ENCODE data around the gene EEF2K. TPM values are rescaled to one million over a fixed set of nuclear protein-coding genes. Genes with fewer than 3 reads are reported as not detected.

Gene EEF2K
- total and polyA plus RNA-seq, 2 of the 13 experiments (the other 11 are each of a cell fraction or from before 2014, with no cell fraction given): 22.0 to 23.8 TPM

DNA sequence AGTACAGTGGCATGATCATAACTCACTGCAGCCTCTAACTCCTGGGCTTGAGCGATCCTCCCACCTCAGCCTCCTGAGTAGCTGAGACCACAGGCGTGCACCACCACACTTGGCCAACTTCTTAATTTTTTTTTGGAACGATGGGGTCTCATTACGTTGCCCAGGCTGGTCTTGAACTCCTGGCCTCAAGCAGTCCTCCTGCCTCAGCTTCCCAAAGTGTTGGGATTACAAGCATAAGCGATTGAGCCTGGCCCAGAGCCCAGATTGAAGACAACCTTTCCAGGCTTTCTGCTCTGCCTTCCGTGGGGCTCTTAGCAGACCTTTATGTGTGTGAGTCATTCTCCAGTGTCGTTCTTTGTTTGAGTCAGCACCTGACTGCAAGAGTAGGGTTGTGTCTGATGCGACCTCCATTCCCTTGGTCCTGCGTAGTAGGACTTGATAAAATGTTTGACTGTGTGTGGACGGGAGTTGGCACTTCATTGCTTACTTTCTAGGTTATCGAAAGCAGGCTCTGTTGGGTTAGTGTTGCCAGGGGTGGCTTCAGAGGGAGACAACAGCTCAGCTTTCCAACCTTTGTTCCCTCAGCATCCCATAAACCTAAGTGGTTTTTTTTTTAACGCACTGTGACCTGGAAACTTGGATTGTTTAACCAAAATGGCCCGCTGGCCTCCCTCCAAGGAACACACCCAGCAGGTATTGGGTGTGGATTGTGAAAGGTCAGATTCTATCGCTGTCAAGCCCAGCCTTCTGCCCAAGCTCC lies 26.4 kb downstream of the EEF2K start (continued):
- TF ChIP-seq TEAD3 (CRISPR knock-in tag; optimal IDR thresholded peaks at IDR 0.05; ENCODE audit: borderline replicate concordance): peak; percentile 48
- no peak for TF ChIP-seq MIER3 (CRISPR knock-in tag; IDR thresholded peaks at IDR 0.05; ENCODE audit: borderline replicate concordance)
- TF ChIP-seq ARNT (IDR thresholded peaks at IDR 0.05): no peak
- TF ChIP-seq, protein P1, sequence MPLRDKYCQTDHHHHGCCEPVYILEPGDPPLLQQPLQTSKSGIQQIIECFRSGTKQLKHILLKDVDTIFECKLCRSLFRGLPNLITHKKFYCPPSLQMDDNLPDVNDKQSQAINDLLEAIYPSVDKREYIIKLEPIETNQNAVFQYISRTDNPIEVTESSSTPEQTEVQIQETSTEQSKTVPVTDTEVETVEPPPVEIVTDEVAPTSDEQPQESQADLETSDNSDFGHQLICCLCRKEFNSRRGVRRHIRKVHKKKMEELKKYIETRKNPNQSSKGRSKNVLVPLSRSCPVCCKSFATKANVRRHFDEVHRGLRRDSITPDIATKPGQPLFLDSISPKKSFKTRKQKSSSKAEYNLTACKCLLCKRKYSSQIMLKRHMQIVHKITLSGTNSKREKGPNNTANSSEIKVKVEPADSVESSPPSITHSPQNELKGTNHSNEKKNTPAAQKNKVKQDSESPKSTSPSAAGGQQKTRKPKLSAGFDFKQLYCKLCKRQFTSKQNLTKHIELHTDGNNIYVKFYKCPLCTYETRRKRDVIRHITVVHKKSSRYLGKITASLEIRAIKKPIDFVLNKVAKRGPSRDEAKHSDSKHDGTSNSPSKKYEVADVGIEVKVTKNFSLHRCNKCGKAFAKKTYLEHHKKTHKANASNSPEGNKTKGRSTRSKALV (CRISPR knock-in tag; IDR thresholded peaks at IDR 0.05): no peak
- TF ChIP-seq, protein P2, sequence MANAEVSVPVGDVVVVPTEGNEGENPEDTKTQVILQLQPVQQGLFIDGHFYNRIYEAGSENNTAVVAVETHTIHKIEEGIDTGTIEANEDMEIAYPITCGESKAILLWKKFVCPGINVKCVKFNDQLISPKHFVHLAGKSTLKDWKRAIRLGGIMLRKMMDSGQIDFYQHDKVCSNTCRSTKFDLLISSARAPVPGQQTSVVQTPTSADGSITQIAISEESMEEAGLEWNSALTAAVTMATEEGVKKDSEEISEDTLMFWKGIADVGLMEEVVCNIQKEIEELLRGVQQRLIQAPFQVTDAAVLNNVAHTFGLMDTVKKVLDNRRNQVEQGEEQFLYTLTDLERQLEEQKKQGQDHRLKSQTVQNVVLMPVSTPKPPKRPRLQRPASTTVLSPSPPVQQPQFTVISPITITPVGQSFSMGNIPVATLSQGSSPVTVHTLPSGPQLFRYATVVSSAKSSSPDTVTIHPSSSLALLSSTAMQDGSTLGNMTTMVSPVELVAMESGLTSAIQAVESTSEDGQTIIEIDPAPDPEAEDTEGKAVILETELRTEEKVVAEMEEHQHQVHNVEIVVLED (CRISPR knock-in tag; IDR thresholded peaks at IDR 0.05; ENCODE audit: borderline replicate concordance): no peak
- TF ChIP-seq ZNF629 (CRISPR knock-in tag; conservative IDR thresholded peaks at IDR 0.05): no peak
- TF ChIP-seq POLR2AphosphoS5 (IDR thresholded peaks at IDR 0.05; ENCODE audit: low read depth, low read length): no peak
- TF ChIP-seq NR2F2 (IDR thresholded peaks at IDR 0.05; ENCODE audit: borderline replicate concordance, low read depth): 0 out of 2 replicates have a peak, but pooled peaks have one; percentile 37
- TF ChIP-seq ZNF329 (CRISPR knock-in tag; IDR thresholded peaks at IDR 0.05; ENCODE audit: low read depth): no peak
- 0 out of 2 replicates have a peak, but pooled peaks have one; percentile 39 for TF ChIP-seq NKX3-1 (CRISPR knock-in tag; IDR thresholded peaks at IDR 0.05)
- no peak for TF ChIP-seq ZNF768 (CRISPR knock-in tag; IDR thresholded peaks at IDR 0.05)
- TF ChIP-seq SMAD9 (CRISPR knock-in tag; IDR thresholded peaks at IDR 0.05): no peak
- TF ChIP-seq MXI1 (IDR thresholded peaks at IDR 0.05; ENCODE audit: borderline replicate concordance, low read depth, low read length): 0 out of 3 replicates have a peak, but pooled peaks have one; percentile 7
- 0 out of 2 replicates have a peak, but pooled peaks have one; percentile 2 for TF ChIP-seq BHLHE40 (IDR thresholded peaks at IDR 0.05; ENCODE audit: low read length)
- peak; percentile 73; the same call in 1 of the 2 replicates for TF ChIP-seq ZNF605 (CRISPR knock-in tag; IDR thresholded peaks at IDR 0.05)
- 0 out of 2 replicates have a peak, but pooled peaks have one; percentile 3 for TF ChIP-seq SIN3B (IDR thresholded peaks at IDR 0.05; ENCODE audit: low read length)
- no peak for TF ChIP-seq CENPX (CRISPR knock-in tag; IDR thresholded peaks at IDR 0.05)
- TF ChIP-seq, protein P3, sequence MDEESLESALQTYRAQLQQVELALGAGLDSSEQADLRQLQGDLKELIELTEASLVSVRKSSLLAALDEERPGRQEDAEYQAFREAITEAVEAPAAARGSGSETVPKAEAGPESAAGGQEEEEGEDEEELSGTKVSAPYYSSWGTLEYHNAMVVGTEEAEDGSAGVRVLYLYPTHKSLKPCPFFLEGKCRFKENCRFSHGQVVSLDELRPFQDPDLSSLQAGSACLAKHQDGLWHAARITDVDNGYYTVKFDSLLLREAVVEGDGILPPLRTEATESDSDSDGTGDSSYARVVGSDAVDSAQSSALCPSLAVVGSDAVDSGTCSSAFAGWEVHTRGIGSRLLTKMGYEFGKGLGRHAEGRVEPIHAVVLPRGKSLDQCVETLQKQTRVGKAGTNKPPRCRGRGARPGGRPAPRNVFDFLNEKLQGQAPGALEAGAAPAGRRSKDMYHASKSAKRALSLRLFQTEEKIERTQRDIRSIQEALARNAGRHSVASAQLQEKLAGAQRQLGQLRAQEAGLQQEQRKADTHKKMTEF (CRISPR knock-in tag; IDR thresholded peaks at IDR 0.05): peak; percentile 24; the same call in 1 of the 2 replicates
- TF ChIP-seq, protein P4, sequence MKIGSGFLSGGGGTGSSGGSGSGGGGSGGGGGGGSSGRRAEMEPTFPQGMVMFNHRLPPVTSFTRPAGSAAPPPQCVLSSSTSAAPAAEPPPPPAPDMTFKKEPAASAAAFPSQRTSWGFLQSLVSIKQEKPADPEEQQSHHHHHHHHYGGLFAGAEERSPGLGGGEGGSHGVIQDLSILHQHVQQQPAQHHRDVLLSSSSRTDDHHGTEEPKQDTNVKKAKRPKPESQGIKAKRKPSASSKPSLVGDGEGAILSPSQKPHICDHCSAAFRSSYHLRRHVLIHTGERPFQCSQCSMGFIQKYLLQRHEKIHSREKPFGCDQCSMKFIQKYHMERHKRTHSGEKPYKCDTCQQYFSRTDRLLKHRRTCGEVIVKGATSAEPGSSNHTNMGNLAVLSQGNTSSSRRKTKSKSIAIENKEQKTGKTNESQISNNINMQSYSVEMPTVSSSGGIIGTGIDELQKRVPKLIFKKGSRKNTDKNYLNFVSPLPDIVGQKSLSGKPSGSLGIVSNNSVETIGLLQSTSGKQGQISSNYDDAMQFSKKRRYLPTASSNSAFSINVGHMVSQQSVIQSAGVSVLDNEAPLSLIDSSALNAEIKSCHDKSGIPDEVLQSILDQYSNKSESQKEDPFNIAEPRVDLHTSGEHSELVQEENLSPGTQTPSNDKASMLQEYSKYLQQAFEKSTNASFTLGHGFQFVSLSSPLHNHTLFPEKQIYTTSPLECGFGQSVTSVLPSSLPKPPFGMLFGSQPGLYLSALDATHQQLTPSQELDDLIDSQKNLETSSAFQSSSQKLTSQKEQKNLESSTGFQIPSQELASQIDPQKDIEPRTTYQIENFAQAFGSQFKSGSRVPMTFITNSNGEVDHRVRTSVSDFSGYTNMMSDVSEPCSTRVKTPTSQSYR (CRISPR knock-in tag; IDR thresholded peaks at IDR 0.05; ENCODE audit: borderline replicate concordance): no peak
- no peak for TF ChIP-seq HES4 (CRISPR knock-in tag; IDR thresholded peaks at IDR 0.05; ENCODE audit: borderline replicate concordance)
- TF ChIP-seq GFI1 (CRISPR knock-in tag; IDR thresholded peaks at IDR 0.05; ENCODE audit: borderline replicate concordance): peak; percentile 13; the same call in 1 of the 2 replicates
- no peak for TF ChIP-seq SOX13 (IDR thresholded peaks at IDR 0.05)
- TF ChIP-seq SOX13 (CRISPR knock-in tag; conservative IDR thresholded peaks at IDR 0.05 in 1 of 2, IDR thresholded peaks at IDR 0.05 in 1 of 2): peak; percentile 22 to 83; a peak in 2 of 4 replicates

Data from HepG2 (cell line).